ENCODE data around the gene PTHLH.

The PTHLH gene

DNA sequence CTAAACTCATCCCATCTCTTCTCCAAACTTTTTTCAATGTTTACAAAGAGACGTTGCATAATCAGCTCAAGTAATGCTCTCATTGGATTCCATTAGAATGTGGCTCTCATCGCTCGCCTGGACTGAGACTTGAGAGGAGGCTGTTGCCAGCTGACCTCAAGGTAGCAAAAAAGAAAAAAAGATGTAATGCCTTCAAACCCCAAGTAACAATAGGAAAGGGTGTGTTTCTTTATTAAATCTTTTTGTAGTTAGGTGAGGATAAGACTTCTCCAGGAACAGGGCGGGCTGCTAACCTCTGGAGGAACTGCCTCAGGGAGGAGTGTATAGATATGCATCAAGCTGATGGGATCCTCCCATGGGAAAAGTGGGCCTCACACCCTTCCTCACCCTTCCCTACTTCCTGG is 956 bp upstream of the PTHLH start:
- no peak for DNase-seq

DNA sequence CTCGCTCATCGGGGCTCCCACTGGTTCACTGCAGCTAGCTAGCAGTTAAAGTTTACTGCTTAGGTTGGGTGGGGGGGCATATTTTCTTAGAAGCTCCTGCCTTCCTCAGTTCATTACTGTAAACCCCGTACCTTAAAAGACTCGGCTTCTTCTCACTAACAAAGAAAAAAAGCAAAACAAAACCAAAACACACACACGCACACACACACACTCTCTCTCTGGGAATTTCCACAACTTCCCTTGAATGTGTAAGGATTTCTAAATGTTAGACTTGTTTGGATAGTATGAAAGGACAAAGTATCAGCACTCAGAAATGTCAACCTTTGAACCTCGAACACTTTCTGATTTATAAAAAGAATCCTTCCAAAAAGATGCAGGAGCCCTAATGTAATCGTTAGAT is 927 bp downstream of the PTHLH start:
- DNase-seq = no peak

DNA sequence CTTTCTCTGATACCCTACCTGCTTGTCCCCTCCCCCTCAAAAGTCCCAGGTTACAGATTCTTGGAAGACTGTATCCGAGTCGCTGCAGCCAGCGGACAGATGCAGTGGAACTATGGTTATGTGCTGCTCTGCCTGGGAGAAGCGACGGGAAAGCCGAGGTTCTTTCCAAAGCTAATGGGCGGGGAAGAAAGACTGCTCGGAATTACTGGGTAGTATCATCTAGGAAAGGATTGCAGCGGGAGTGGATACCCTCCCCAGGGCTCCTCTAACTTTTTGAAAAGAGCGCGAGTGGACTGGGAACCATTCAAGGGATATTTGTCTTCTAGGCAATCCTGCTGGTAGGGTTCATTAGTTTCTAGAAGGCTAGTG is 1.4 kb downstream of the PTHLH start:
- no peak for DNase-seq

DNA sequence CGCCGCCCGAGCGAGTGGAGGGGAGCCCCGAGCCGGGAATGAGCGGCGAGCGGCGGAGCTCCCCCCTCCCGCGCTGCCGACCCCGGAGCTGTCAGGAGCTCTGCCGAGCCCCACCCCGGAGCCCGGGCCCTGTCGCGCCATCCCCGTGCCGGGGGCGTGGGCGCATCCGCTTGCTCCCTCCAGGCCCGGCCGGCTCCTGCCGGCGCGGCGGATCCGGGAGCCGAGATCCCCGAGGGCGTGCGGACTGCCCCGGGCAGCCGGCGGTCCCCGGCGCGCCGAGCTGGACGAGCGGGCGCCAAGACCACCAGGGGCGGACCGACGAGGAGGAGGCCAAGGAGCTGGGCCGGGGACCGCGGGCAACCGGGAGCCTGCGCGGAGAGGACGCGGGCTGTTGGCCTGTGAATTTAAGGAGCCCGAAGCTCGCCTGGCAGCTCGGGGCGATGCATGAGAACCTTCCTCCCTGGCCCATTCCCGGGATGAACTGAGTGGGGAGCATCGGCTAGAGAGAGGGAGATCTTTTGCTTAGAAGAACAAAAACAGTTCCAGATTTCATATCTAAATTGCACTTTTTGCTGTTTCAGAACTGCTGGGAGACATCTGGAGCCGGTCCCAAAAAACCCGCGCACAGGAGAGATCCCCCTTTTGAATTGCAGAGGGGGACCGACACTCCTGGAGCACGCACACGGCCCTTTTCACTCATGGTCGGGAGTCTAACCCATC is 2.0 kb downstream of the PTHLH start:
- DNase-seq = no peak

DNA sequence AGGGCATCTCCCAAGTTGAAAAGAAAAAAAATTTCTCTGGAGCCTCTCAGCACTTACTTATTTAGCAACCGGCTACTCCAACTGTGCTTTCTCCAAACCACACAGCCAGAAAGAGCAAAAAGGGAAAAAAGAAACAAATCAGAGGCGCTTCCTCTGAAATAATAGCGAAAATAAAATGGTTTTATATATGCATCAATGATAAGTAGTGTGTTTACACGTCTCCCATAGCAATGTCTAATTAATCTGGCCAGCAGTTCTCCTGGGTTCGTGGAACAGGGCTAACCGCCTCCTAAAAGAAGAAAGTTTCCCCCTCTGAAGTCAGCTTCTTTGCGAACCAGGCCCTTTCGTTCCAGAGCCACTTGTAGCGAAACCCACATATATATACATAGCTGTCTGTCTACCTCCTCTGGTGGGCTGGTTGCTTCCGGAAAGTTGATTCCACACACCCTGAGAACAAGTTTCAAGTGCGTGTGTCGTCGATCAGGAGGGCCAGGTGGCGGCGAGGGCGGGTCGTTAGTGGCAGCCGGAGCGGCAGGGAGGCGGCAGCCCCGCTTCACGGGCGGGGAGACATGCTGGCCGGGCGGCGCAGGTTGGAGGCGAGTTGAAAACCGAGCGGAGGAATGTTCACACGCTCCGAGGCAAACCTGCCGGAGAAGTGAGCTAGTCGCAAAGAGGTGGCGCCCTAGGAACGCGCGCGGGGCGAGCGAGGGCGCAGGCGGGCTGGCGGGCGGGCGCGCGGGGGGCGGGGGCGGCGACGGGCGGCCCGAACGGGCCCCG is 2.7 kb downstream of the PTHLH start:
- DNase-seq = no peak

DNA sequence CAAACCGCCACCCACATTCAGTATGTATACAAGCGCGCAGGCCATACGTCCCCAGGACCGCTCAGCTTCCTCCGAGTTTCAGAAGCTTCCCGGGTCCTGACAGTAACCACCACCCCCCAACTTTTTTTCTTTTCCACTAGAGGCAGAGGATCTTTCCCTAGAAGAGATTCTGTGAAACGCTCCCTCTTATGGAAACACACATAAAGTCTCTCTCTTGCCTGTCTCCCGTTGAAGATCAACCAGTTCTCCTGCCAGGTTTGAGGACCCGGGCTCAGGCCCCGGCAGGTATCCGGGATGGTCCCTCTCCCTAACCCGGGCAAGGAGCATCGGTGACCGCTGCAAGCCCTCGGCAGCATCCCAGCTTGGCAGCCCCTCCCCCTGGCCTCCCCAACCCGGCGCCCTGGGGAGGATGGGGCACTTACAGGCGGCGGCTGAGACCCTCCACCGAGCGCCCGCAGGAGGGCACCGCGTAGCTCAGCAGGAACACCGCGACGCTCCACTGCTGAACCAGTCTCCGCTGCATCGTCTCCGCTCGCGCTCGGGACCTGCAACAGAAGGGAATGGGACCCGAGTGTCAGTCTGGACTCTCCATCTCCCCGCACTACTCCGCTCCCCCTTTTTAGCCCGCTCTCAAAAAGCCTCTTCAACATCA is 3.4 kb downstream of the PTHLH start:
- DNase-seq = no peak

DNA sequence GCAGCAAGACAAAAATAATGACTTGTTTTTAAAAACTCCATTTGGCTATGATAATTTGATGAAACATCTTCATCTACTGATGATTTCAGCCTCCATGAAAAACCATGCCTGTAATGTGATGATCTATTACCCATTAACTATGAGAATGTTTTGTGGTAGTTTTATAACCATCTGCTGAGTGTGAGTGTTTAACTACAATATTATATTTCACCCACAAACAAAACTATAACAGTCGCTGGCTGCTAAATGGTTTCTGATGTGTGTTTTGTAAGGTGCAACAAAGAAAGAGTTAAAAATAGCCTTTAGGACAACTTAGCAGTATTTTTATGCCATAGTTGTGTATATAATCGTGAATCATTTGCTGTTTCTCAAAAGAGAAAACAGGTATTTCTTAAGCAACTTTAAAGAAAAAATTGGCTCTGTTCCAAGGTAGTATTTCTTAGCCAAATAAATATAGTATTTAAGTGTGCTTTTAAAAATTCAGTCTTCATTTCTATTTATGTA is 4.9 kb downstream of the PTHLH start:
- no peak for DNase-seq

DNA sequence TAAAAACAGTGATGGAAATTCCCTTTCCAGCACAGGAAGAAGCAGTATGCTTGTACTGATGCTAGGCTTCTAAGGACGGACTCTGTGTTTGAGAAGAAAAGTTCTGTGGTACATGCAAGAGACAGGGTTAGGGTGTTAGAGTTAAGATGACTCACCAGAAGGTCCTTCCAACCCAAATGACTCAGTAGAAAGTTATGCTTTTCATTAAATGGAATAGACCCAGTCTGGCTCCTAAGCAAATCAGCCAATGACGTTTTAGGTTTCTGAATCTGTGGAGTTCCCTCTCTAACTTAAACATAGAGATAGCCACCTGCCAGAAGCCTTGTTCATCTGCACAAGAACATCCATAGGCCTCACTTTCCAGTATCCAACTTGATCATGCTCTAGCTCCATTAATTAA is 5.7 kb downstream of the PTHLH start:
- no peak for DNase-seq

DNA sequence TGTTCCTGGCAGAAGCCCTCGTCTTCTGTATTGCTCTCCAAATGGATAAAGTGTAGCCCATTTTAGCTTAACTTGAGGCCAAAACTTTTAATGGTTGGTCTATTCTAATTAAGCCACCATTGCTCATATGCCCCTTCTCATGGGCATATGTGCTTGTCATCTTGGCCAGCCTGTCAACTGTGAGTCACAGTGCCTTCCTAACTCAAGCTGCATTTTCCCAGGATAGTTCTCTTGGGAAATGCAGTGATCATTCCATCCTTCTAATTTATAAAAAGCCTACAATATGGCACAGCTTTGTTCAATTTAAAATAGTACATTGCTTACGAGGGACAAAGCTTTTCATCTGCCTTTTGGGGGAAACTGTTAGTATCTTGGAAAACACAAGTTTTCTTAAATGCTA is 6.6 kb downstream of the PTHLH start:
- DNase-seq = no peak

DNA sequence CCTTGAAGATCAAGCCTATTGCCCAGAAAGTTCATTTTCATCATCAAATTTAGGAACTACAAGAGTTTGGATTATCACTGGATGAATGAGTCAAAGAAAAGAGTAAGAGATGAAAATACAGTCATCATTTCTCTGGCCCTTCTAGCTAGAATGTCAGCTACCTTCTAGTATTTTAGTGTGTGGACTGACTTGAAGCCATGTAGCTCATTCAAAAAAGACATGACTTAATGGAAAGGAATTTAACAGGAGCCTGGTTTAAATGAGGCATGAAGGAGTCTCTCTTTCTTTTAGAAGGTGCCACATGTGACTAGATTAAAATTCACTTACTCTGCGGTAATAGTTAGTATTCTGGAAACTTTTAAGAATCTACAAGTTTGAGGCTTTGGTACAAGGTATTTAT is 7.1 kb downstream of the PTHLH start:
- no peak for DNase-seq

DNA sequence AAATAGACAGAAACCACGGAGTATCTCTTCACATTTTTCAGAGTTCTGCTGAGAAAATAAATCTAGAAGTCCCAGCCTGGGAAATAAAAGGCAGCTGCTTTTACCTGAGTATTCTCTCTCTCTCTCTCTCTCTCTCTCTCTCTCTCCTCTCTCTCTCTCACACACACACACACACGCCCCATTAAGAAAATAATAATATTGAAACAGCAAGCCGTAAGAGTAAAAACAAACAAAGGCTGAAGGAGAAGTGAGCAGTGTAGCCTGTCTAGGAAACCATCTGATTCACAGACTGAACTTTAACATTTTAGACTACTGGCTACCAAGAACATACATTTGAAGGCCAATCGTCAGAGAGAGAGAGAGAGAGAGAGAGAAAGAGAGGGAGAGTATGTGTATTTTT is 8.4 kb downstream of the PTHLH start:
- DNase-seq = no peak

DNA sequence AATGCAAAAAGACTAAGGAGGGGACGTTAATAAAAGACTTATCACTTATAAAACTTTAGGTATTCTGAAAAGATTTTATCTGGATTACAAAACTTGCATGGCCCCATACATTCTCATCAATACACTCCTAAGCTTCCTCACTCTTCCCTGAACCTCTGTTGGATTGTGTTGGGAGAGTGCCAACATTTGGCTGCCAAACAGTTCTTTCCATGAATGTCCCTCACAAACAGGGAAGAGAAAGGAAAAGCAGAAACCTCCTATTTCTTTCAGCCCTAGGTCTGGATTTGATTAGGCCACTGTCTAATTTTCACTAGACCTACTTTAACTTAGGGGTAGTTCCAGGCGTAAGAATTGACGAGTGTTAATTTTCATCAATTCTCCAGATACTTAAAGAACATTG is 11.7 kb downstream of the PTHLH start:
- no peak for DNase-seq

DNA sequence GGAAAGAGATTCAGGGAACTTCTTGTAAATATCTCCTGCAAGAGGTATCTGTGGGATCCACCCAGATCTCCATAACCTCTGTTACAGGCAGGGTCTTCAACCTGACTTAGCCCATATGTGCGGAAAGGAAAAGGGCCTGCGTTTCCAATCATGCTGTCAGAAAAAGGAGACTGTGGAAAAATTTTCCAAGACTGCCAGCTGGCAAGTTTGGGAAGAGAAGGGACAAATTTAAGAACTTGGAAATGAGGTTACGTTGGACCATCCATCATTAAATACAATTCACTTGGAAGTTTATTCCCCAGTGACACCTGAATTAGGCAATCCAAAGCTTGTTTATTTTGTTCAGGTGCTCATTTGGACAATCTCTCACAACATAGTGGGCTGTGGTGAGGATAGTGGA is 13.9 kb downstream of the PTHLH start:
- no peak for DNase-seq

DNA sequence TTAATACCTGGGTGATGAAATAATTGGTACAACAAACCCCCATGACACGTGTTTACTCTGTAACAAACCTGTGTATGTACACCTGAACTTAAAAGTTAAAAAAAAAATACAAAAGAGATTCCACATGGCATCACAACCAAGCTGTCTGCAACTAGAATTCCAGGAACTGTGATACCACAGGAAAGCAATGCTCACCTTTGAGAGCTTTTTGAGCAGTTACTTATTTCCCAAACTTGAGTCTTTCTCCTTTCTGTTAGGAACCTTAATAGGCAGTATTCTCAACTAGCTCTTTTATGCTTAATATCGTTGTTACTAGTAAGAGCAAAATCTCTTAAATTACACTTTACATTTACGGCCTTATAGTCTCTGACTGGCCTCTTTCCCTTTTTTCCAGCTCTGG is 15.2 kb downstream of the PTHLH start:
- DNase-seq = no peak

DNA sequence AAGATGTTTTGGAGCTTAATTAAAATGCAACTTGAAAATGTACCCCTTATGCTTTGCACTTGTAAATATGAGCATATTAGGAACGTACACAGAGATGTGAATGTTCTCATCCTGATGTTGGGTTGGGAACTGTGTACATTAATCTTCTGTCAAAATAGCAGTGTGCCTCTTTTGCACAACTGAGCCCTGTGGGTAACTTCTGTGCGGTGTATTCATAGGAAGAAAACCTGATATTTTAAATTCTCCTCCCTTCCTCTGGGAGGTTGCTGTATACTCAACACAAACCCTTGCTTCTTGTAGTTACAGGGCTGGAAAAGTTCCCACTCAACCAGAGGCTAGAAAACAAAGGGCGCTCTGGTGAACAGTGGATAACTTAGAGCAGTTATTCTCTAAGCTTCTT is 18.7 kb downstream of the PTHLH start:
- no peak for DNase-seq

DNA sequence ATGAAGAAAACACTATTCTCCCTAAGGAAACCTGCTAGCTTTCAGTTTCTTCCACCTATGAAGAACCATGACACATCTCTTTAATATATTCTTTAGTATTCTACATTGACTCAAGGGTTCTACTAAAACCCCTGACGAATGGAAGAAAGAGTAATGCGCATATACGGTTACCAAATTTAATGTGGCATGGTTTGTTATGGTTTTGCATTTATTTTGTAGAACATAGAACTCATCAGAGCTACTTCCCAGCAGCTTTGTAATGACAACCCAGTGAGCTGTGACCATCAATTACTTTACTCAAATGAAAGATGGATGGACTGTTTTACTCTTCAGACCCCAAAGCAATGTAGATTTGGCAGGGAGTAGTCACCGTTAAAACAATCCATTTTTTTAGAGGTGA is 19.2 kb downstream of the PTHLH start:
- no peak for DNase-seq

DNA sequence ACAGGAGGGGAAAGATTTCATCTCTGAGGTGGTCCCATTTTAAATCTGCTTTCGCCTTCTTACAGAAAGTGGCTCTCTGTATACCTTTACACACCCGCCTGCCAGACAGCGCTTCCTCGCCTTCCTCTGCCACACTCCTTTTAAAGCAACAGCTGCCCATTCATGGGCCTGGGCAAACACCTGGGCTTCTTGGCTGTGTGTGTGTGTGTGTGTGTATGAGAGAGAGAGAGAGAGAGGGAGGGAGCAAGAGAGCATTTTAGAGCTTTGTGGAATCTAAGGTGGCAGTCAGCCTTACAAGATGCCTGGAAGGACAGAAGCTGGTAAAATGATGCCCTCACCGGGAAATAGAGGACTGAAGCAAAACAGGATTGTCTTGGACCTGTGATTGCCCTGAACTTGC is 20.0 kb downstream of the PTHLH start:
- DNase-seq = no peak

DNA sequence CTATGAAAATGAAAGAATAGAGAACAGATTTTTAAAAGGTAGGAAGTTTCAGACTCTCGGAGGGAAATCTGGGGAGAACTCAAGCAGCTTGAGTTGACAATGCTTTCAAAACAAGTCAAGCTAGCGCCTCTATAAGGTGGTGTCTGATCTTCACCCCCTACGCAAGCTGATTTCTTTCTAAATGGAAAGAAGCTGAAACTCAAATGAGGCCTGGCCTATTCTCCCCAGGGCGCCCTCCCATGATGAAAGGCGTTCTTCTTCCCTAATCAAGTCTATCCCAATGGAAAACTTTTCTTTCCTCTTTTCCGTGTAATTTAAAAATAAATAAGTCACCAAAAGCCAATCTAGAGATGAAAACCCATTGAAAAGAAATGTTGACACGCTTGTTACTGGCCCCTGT is 20.6 kb downstream of the PTHLH start:
- no peak for DNase-seq

DNA sequence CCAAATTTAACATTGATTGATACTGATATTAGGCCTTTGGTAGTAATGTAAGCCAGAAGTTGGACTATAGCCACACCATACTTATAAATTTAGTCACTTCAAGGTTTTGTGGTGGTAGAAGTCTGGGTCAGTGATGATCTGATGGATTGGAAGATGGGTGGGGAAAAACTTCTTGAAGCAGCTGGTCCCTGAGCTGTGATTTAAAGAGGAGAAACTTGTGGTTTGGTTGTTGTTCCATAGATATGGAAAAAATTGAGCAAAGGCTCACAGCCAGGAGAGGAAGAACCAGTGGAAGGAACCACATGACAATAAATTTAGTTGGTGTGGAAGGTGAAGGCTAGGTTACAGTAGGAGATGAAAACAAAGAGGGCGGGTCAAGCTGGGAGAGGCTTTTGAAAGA is 26.1 kb downstream of the PTHLH start:
- DNase-seq = no peak

DNA sequence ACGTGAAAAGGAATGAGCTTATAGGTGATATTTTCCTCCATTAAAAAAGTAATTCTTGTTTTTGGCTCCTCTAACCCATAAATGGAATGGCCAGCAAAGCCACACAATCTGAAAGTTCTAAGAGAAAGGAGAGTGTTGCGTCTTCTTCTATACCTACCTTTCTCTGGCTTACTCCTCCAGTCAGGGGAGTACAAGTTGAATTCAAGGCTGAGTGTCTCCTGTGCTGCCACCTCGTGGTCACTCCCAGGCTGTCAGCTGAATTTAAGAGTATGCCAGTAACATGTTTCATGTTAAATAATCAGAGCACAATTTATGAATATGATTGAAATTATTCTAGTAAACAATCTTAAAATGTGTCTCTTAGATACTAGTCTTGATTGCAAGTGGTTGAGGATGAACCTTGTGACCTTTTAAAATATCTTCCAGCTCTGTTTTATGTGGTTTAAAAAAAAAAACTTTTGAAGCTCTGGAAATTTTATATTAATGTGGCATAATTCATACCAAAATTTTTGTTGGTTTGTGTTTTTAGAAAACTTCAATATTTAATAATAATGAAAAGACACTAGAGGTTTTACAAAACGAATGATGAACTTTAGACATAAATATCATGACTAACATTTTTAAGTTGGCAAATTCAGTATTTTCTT is 31.7 kb downstream of the PTHLH start:
- DNase-seq = peak; percentile 10

DNA sequence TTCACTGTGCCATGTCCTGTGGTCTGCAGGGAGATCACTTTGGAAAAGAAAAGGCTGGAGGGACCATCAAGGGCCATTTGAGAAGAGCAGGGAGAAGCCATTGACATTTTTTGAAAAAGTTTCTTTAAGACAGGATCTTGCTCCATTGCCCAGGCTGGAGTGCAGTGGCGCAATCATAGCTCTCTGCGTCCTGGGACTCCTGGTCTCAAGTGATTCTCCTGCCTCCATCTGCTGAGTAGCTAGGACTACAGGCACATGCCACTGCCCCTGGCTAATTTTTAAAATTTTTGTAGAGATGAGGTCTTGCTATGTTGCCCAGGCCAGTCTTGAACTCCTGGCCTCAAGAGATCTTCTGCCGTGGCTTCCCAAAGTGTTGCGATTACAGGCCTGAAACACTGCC is 32.3 kb downstream of the PTHLH start:
- DNase-seq = no peak

DNA sequence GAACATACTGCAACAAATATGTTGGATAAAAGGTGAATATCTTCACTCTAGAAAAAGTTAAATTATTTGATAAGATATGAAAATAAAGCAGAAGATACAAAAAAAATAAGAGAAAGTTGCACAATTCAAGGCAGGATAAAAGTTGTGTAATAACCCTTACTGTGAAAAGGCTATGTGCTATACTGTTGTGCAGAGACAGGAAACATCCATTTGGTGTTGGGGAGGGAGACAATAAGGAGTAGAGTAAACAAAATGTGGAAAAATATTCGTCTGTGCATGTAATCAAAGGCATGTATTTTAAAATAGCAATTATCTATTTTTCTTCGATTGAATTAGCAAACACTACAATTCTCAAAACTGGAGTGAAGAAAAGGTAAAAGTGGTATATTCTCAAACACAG is 34.8 kb downstream of the PTHLH start:
- no peak for DNase-seq

DNA sequence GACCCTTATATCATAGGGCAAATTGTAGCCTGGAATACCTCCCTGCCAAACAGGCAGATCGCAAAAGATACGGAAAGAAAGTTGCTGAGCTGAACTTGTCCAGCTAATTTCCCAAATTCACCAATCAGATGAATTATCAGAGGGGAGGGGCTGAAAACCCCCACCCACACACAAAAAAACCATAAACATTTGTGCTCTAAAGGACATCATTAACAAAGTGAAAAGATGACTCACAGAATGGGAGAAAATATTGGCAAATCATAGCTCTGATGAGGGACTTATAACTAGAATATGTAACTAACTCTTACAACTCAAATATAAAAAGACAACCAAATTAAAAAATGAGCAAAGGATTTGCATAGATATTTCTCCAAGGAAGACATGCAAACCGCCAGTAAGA is 36.3 kb downstream of the PTHLH start:
- DNase-seq = no peak

DNA sequence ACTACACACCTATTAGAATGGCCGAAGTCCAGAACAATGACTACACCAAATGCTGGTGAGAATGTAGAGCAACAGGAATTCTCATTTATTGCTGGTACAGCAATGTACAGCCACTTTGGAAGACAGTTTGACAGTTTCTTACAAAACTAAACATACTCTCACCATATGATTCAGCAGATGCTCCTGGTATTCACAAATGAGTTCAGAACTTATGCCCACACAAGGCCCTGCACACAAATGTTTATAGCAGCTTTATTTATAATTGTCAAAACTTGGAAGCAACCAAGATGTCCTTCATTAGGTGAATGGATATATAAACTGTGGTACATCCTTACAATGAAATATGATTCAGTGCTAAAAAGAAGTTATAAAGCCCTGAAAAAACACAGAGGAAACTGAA is 38.3 kb downstream of the PTHLH start:
- DNase-seq = no peak

Measured in COR-L47 (cell line).